SK-N-SH (cell line): ENCODE data around the gene NTMT2. TPM values are rescaled to one million over a fixed set of nuclear protein-coding genes. Genes with fewer than 3 reads are reported as not detected.

Source experiments
- CTCF ChIA-PET: fragments of 300-600, 350-600 bp; formaldehyde crosslinking; extraction: SDS; loops from one replicate; lab custom pipeline; 2021; lab: Yijun Ruan, JAX
- POLR2A ChIA-PET: fragments of 350-600 bp; sonication (Branson Sonifier 250); formaldehyde crosslinking; extraction: SDS; loops from one replicate; lab custom pipeline; 2020; ENCODE audit warnings: antibody characterized with exemption, inconsistent platforms; lab: Yijun Ruan, JAX
- DNase-seq: peaks from one replicate; pipeline ENCODE4 v3.0.0; 2012
- H2AFZ ChIP-seq: fragments of 200-600 bp; sonication (generic); 2 replicates; pipeline ENCODE4 v1.8.1; 2016; ENCODE audit warnings: antibody characterized with exemption, mild to moderate bottlenecking, low read depth
- H3F3A ChIP-seq: fragments of 200-600 bp; sonication (generic); replicated peaks from 2 replicates; pipeline ENCODE3; 2016; ENCODE audit warnings: antibody characterized with exemption, mild to moderate bottlenecking; ENCODE audit not compliant: insufficient read depth
- H3K27ac ChIP-seq, 2 experiments: fragments of 200-500 bp in 1 of 2; fragments of 200-600 bp in 1 of 2; sonication (Bioruptor generic) in 1 of 2; sonication (generic), shearing (Covaris generic) in 1 of 2; 2 replicates each; pipeline versions ENCODE4 v1.5.1 to v1.6.1; 2014 to 2016; ENCODE audit warnings: low read depth in 2 of 2, inconsistent platforms in 1 of 2, low read length in 1 of 2, mild to moderate bottlenecking in 1 of 2, mixed read lengths in 1 of 2
- H3K27me3 ChIP-seq: fragments of 200-600 bp; sonication (generic), shearing (Covaris generic); 2 replicates; pipeline ENCODE4 v1.6.1; 2016; ENCODE audit warnings: mixed run types; ENCODE audit not compliant: insufficient read depth
- H3K36me3 ChIP-seq, 2 experiments: fragments of 200-500 bp in 1 of 2; fragments of 200-600 bp in 1 of 2; sonication (Bioruptor generic) in 1 of 2; sonication (generic) in 1 of 2; replicated peaks in 1 of 2; 2 replicates each; pipeline versions ENCODE3 to v1.5.1; 2014 to 2016; ENCODE audit warnings: low read length in 1 of 2, mild to moderate bottlenecking in 1 of 2; ENCODE audit not compliant: insufficient read depth in 2 of 2, control insufficient read depth in 1 of 2
- H3K4me1 ChIP-seq, 2 experiments: fragments of 200-500 bp in 1 of 2; fragments of 200-600 bp in 1 of 2; sonication (Bioruptor generic) in 1 of 2; sonication (generic), shearing (Covaris generic) in 1 of 2; 2 replicates each; pipeline versions ENCODE4 v1.5.1 to v1.6.1; 2014 to 2016; ENCODE audit warnings: low read depth in 1 of 2, low read length in 1 of 2, mixed run types in 1 of 2; ENCODE audit not compliant: insufficient read depth in 2 of 2, control insufficient read depth in 1 of 2
- H3K4me2 ChIP-seq: fragments of 200-600 bp; sonication (generic), shearing (Covaris generic); 2 replicates; pipeline ENCODE4 v1.6.1; 2017; ENCODE audit warnings: mixed run types
- H3K4me3 ChIP-seq, 2 experiments: fragments of 200-500 bp in 1 of 2; fragments of 200-600 bp in 1 of 2; sonication (Bioruptor generic) in 1 of 2; sonication (generic), shearing (Covaris generic) in 1 of 2; 2 replicates each; pipeline versions ENCODE4 v1.5.1 to v1.8.1; 2014 to 2016; ENCODE audit warnings: low read depth in 2 of 2, inconsistent platforms in 1 of 2, low read length in 1 of 2, mild to moderate bottlenecking in 1 of 2, mixed read lengths in 1 of 2, moderate library complexity in 1 of 2
- H3K79me2 ChIP-seq: fragments of 200-600 bp; sonication (generic); 2 replicates; pipeline ENCODE4 v1.8.1; 2017; ENCODE audit warnings: mild to moderate bottlenecking; ENCODE audit not compliant: insufficient read depth
- H3K9ac ChIP-seq: fragments of 200-600 bp; sonication (generic); 2 replicates; pipeline ENCODE4 v1.6.1; 2017; ENCODE audit warnings: mixed run types
- H3K9me2 ChIP-seq: fragments of 200-600 bp; sonication (generic); 2 replicates; pipeline ENCODE4 v1.6.1; 2017; ENCODE audit warnings: mixed run types
- H3K9me3 ChIP-seq: fragments of 200-600 bp; sonication (generic); 2 replicates; pipeline ENCODE4 v1.6.1; 2017; ENCODE audit warnings: mixed run types, mild to moderate bottlenecking, moderate library complexity
- H4K20me1 ChIP-seq: fragments of 200-600 bp; sonication (generic); 2 replicates; pipeline ENCODE4 v1.6.1; 2017; ENCODE audit warnings: mild to moderate bottlenecking, mixed run types; ENCODE audit not compliant: insufficient read depth
- EP300 ChIP-seq, 2 experiments: IDR thresholded peaks; 2 replicates each; pipeline versions ENCODE4 v1.4.0 to v1.6.1; 2012; ENCODE audit warnings: borderline replicate concordance in 1 of 2, low read depth in 1 of 2, low read length in 1 of 2
- EZH2phosphoT487 ChIP-seq: fragments of 200-600 bp; sonication (generic); IDR thresholded peaks from 2 replicates; pipeline ENCODE4 v1.6.1; 2017; ENCODE audit warnings: low read depth, mixed run types, mild to moderate bottlenecking, antibody characterized with exemption, moderate library complexity, borderline replicate concordance
- FOXJ3 ChIP-seq: sonication (generic); formaldehyde crosslinking; IDR thresholded peaks from 2 replicates; pipeline ENCODE4 v1.5.1; 2020; ENCODE audit warnings: mild to moderate bottlenecking, missing genetic modification reagents
- FOXM1 ChIP-seq: IDR thresholded peaks from 2 replicates; pipeline ENCODE4 v1.4.0; 2012; ENCODE audit warnings: low read depth, mild to moderate bottlenecking
- JUND ChIP-seq: IDR thresholded peaks from 2 replicates; pipeline ENCODE4 v1.4.0; 2012
- NFIC ChIP-seq: IDR thresholded peaks from 2 replicates; pipeline ENCODE4 v1.4.0; 2012; ENCODE audit warnings: borderline replicate concordance
- NRF1 ChIP-seq: IDR thresholded peaks from 2 replicates; pipeline ENCODE4 v1.6.1; 2012; ENCODE audit warnings: low read depth, mild to moderate bottlenecking, low read length
- POLR2AphosphoS5 ChIP-seq: IDR thresholded peaks from 2 replicates; pipeline ENCODE4 v1.6.1; 2012; ENCODE audit warnings: low read depth, low read length
- RAD21 ChIP-seq: IDR thresholded peaks from 2 replicates; pipeline ENCODE4 v1.6.1; 2012; ENCODE audit warnings: mild to moderate bottlenecking, low read length
- RFX5 ChIP-seq: IDR thresholded peaks from 2 replicates; pipeline ENCODE4 v1.6.1; 2012; ENCODE audit warnings: mild to moderate bottlenecking, improper control_type of control experiment, low read length
- TAF1 ChIP-seq: IDR thresholded peaks from 2 replicates; pipeline ENCODE4 v1.6.1; 2012; ENCODE audit warnings: low read depth, mild to moderate bottlenecking, low read length, moderate library complexity, borderline replicate concordance
- TCF12 ChIP-seq: IDR thresholded peaks from 2 replicates; pipeline ENCODE4 v1.4.0; 2012
- YY1 ChIP-seq: IDR thresholded peaks from 2 replicates; pipeline ENCODE4 v1.4.0; 2012; ENCODE audit warnings: low read depth, mild to moderate bottlenecking
- WGBS: methylation state at CpG from one replicate; pipeline ENCODE4 v1.1.6; 2017; ENCODE audit warnings: low lambda C conversion rate; 5-methylcytosine and 5-hydroxymethylcytosine counted together
- polyA plus RNA-seq, 3 experiments: library from polyadenylated mRNA; depleted of rRNA; stranded (reverse); fragments of >200 nt; gene quantifications; 2 replicates each; pipeline ENCODE4 v1.2.3, GENCODE V29; 2012
- TF ChIP-seq, protein P1 (sequence below): IDR thresholded peaks from 2 replicates; pipeline ENCODE4; 2012
- TF ChIP-seq, protein P2 (sequence below): fragments of 200-600 bp; sonication (generic); IDR thresholded peaks from 2 replicates; pipeline ENCODE4 v1.6.1; 2017; ENCODE audit warnings: antibody characterized with exemption, mild to moderate bottlenecking, moderate library complexity
- TF ChIP-seq, protein P3 (sequence below): IDR thresholded peaks from 2 replicates; pipeline ENCODE4 v1.6.1; 2012; ENCODE audit warnings: mild to moderate bottlenecking, low read depth, low read length, moderate library complexity
- TF ChIP-seq, protein P4 (sequence below): IDR thresholded peaks from 2 replicates; pipeline ENCODE4 v1.4.0; 2012; ENCODE audit warnings: low read depth, borderline replicate concordance
- TF ChIP-seq, protein P5 (sequence below): IDR thresholded peaks from 2 replicates; pipeline ENCODE4 v1.4.0; 2012; ENCODE audit warnings: low read depth

The NTMT2 gene
- polyA plus RNA-seq, 1 of the 3 experiments (the other 2 are of a cell fraction) = not detected

DNA sequence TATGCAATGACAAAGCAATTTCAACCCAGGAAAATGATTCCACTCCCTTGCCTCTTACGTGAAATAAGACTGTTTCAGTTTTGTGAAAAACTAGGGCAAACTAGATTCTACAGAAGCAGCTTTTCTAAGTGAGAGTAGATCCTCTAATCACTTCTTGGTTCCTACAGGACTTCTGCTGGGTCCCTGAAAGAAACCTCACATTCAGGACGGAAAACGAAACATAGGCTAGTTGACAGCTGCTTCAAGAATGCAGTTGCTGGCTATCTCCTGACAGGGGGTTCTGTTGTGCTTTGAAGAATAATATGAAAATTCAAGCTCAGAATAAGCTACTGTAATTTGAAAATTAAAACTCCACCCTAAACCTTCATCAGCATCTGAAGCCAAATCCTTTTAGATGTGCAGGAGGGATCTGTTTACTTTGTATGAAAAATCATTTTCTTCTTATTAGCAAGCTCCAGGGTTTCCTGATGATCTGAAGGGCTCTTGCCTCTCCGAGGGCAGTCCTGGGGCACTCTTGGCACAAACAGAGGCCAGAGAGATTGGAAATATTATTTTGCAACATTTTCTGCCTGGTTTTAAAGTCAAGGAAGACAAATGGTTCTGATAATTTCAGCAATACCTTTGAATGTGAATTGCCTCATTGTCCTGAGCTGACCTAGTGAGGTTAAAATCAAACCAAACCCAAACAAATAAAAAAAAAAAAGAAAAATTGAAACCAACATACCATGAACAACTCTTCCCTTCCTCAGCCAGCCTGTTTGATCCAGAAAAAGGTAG, 55.0 kb downstream of the NTMT2 start:
- peaks cover 9% of the 10 kb centered on the region for H3F3A ChIP-seq
- no peak for TF ChIP-seq POLR2AphosphoS5
- TF ChIP-seq FOXJ3 (CRISPR knock-in tag) = no peak
- no peak for TF ChIP-seq NFIC
- TF ChIP-seq YY1 = no peak
- TF ChIP-seq, protein P1, sequence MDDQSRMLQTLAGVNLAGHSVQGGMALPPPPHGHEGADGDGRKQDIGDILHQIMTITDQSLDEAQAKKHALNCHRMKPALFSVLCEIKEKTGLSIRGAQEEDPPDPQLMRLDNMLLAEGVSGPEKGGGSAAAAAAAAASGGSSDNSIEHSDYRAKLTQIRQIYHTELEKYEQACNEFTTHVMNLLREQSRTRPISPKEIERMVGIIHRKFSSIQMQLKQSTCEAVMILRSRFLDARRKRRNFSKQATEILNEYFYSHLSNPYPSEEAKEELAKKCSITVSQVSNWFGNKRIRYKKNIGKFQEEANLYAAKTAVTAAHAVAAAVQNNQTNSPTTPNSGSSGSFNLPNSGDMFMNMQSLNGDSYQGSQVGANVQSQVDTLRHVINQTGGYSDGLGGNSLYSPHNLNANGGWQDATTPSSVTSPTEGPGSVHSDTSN = no peak
- TF ChIP-seq TCF12 = no peak
- no peak for TF ChIP-seq EZH2phosphoT487
- TF ChIP-seq, protein P2, sequence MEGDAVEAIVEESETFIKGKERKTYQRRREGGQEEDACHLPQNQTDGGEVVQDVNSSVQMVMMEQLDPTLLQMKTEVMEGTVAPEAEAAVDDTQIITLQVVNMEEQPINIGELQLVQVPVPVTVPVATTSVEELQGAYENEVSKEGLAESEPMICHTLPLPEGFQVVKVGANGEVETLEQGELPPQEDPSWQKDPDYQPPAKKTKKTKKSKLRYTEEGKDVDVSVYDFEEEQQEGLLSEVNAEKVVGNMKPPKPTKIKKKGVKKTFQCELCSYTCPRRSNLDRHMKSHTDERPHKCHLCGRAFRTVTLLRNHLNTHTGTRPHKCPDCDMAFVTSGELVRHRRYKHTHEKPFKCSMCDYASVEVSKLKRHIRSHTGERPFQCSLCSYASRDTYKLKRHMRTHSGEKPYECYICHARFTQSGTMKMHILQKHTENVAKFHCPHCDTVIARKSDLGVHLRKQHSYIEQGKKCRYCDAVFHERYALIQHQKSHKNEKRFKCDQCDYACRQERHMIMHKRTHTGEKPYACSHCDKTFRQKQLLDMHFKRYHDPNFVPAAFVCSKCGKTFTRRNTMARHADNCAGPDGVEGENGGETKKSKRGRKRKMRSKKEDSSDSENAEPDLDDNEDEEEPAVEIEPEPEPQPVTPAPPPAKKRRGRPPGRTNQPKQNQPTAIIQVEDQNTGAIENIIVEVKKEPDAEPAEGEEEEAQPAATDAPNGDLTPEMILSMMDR = peak; percentile 40
- TF ChIP-seq RAD21 = peak; percentile 12; the same call in 1 of the 2 replicates
- TF ChIP-seq RFX5 = no peak
- TF ChIP-seq, all 33 proteins: peak for 2
- H3K4me2 ChIP-seq = peak overlapping the region; percentile 56
- peak overlapping the region in 1 of 2 experiments; percentile 51; a peak in 1 of 4 replicates for H3K27ac ChIP-seq
- no peaks in the 10 kb centered on the region for H3K27me3 ChIP-seq
- WGBS = 30% methylated on average over 4 of the region's 4 CpGs
- H3K9me3 ChIP-seq = no peaks in the 10 kb centered on the region
- no peaks in the 10 kb centered on the region for H3K36me3 ChIP-seq
- H3K9ac ChIP-seq = no peak overlapping the region; the same call in 1 of the 2 replicates
- no peaks in the 10 kb centered on the region for H3K79me2 ChIP-seq
- no peak for DNase-seq
- no peak overlapping the region; the same call in none of the 2 replicates for H2AFZ ChIP-seq
- peak overlapping the region in 1 of 2 experiments; percentile 9; a peak in 1 of 4 replicates for H3K4me3 ChIP-seq
- H4K20me1 ChIP-seq = no peaks in the 10 kb centered on the region
- POLR2A ChIA-PET = no interaction called here
- peaks cover 0 to 4% of the 10 kb centered on the region in 2 experiments; a peak in 1 of 4 replicates for H3K4me1 ChIP-seq
- CTCF ChIA-PET = no interaction called here
- H3K9me2 ChIP-seq = no peaks in the 10 kb centered on the region

DNA sequence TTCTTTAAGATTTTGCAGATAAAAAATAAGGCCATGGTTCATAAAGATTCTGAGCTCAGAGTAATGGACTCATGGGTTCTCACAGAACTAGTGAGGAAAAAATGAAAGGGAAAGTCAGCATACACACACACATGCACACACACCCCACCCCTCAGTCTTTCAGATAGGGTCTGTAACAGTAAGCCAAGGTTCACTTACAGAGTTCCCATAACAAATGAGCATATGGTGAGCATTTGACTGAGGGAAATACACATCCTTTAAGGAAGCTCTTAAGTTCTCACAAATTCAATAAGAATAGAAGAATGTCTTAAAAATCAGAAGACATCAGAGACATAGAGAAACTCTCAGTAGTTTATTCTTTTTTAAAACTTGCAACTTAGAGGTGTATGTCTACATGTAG, 57.9 kb downstream of the NTMT2 start:
- H3K36me3 ChIP-seq = no peaks in the 10 kb centered on the region
- H3K4me3 ChIP-seq = no peak overlapping the region
- ChIA-PET POLR2A (no interaction called here), CTCF (no interaction called here)
- H3F3A ChIP-seq = peaks cover 11% of the 10 kb centered on the region
- H3K79me2 ChIP-seq = no peaks in the 10 kb centered on the region
- H3K27me3 ChIP-seq = no peaks in the 10 kb centered on the region
- H3K9me3 ChIP-seq = no peaks in the 10 kb centered on the region
- no peaks in the 10 kb centered on the region for H4K20me1 ChIP-seq
- DNase-seq = no peak
- H3K9me2 ChIP-seq = no peaks in the 10 kb centered on the region
- H3K27ac ChIP-seq = peak overlapping the region; percentile 32 to 83; a peak in 3 of 4 replicates
- TF ChIP-seq TAF1 (no peak), POLR2AphosphoS5 (no peak), JUND (no peak), EZH2phosphoT487 (no peak), FOXM1 (no peak), NRF1 (no peak), EP300 (IDR thresholded peaks at IDR 0.05; ENCODE audit: borderline replicate concordance in 1 of 2, low read depth in 1 of 2, low read length in 1 of 2) (no peak)
- TF ChIP-seq, protein P3, sequence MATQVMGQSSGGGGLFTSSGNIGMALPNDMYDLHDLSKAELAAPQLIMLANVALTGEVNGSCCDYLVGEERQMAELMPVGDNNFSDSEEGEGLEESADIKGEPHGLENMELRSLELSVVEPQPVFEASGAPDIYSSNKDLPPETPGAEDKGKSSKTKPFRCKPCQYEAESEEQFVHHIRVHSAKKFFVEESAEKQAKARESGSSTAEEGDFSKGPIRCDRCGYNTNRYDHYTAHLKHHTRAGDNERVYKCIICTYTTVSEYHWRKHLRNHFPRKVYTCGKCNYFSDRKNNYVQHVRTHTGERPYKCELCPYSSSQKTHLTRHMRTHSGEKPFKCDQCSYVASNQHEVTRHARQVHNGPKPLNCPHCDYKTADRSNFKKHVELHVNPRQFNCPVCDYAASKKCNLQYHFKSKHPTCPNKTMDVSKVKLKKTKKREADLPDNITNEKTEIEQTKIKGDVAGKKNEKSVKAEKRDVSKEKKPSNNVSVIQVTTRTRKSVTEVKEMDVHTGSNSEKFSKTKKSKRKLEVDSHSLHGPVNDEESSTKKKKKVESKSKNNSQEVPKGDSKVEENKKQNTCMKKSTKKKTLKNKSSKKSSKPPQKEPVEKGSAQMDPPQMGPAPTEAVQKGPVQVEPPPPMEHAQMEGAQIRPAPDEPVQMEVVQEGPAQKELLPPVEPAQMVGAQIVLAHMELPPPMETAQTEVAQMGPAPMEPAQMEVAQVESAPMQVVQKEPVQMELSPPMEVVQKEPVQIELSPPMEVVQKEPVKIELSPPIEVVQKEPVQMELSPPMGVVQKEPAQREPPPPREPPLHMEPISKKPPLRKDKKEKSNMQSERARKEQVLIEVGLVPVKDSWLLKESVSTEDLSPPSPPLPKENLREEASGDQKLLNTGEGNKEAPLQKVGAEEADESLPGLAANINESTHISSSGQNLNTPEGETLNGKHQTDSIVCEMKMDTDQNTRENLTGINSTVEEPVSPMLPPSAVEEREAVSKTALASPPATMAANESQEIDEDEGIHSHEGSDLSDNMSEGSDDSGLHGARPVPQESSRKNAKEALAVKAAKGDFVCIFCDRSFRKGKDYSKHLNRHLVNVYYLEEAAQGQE = no peak
- TF ChIP-seq, protein P4, sequence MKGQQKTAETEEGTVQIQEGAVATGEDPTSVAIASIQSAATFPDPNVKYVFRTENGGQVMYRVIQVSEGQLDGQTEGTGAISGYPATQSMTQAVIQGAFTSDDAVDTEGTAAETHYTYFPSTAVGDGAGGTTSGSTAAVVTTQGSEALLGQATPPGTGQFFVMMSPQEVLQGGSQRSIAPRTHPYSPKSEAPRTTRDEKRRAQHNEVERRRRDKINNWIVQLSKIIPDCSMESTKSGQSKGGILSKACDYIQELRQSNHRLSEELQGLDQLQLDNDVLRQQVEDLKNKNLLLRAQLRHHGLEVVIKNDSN = no peak
- TF ChIP-seq, protein P1 = no peak
- TF ChIP-seq, protein P5, sequence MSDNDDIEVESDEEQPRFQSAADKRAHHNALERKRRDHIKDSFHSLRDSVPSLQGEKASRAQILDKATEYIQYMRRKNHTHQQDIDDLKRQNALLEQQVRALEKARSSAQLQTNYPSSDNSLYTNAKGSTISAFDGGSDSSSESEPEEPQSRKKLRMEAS = no peak
- TF ChIP-seq, all 33 proteins: peak for 0
- Histone ChIP-seq H3K4me1 (peaks cover 0 to 4% of the 10 kb centered on the region in 2 experiments; a peak in 1 of 4 replicates), H3K4me2 (0 out of 2 replicates have a peak overlapping the region, but pooled peaks have one; percentile 27), H3K9ac (no peak overlapping the region), H2AFZ (peak overlapping the region; percentile 65; the same call in 1 of the 2 replicates)
